ACHN (cell line): ENCODE measurements around the gene MYPOP.
"Not testable (repeated sequence)": the region's sequence is repeated elsewhere in the genome, so short reads cannot be mapped to it uniquely, and the experiment has no call there.

ENCODE experiments used
- DNase-seq: peaks from one replicate; pipeline ENCODE4 v3.0.0-alpha.2; 2015
- in situ Hi-C: cut with HindIII; loops from 2 replicates; pipeline ENCODE4 v1.10.0; 2017; ENCODE audit warnings: low sequenced_read_pairs, low pct_ligation_motif_present, low pct_unique_long_range_greater_than_20kb

MYPOP gene

DNA sequence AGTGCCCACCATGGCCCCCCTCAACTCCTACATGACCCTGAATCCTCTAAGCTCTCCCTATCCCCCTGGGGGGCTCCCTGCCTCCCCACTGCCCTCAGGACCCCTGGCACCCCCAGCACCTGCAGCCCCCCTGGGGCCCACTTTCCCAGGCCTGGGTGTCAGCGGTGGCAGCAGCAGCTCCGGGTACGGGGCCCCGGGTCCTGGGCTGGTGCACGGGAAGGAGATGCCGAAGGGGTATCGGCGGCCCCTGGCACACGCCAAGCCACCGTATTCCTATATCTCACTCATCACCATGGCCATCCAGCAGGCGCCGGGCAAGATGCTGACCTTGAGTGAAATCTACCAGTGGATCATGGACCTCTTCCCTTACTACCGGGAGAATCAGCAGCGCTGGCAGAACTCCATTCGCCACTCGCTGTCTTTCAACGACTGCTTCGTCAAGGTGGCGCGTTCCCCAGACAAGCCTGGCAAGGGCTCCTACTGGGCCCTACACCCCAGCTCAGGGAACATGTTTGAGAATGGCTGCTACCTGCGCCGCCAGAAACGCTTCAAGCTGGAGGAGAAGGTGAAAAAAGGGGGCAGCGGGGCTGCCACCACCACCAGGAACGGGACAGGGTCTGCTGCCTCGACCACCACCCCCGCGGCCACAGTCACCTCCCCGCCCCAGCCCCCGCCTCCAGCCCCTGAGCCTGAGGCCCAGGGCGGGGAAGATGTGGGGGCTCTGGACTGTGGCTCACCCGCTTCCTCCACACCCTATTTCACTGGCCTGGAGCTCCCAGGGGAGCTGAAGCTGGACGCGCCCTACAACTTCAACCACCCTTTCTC is 30.1 kb downstream of the MYPOP start:
- no peak for DNase-seq
- in situ Hi-C loops = no loop called here

DNA sequence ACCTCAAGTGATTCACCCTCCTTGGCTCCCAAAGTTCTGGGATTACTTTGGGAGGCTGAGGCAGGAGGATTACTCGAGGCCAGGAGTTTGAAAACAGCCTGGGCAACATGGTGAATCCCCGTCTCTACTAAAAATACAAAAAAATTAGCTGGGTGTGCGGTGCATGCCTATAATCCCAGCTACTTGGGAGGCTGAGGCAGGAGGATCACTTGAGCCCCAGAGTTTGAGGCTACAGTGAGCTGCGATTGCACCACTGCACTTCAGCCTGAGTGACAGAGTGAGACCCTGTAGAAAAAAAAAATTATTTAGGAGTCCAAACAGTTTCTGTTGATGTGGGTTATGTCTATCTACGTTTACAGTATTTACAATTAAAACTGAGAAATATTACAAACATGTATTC is 31.6 kb downstream of the MYPOP start:
- in situ Hi-C loops = no loop called here

DNA sequence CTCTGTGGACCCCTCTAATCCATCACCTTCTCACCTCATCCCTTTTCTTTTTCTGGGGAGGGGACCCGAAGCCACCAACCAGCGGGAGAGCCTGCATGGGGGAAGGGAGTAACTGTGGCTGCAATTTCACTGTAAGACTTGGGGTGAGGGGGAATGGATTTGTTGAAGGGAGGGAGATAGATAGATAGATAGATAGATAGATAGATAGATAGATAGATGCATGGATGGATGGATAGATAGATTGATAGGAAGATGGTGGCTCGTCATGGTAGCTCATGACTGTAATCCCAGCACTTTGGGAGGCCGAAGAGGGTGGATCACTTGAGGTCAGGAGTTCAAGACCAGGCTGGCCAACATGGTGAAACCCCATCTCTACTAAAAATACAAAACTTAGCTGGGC is 35.2 kb downstream of the MYPOP start:
- in situ Hi-C loops, DNase-seq: not testable (repeated sequence)

More for the DNA sequence above, 31.6 kb downstream of the MYPOP start:
- DNase-seq = no peak

DNA sequence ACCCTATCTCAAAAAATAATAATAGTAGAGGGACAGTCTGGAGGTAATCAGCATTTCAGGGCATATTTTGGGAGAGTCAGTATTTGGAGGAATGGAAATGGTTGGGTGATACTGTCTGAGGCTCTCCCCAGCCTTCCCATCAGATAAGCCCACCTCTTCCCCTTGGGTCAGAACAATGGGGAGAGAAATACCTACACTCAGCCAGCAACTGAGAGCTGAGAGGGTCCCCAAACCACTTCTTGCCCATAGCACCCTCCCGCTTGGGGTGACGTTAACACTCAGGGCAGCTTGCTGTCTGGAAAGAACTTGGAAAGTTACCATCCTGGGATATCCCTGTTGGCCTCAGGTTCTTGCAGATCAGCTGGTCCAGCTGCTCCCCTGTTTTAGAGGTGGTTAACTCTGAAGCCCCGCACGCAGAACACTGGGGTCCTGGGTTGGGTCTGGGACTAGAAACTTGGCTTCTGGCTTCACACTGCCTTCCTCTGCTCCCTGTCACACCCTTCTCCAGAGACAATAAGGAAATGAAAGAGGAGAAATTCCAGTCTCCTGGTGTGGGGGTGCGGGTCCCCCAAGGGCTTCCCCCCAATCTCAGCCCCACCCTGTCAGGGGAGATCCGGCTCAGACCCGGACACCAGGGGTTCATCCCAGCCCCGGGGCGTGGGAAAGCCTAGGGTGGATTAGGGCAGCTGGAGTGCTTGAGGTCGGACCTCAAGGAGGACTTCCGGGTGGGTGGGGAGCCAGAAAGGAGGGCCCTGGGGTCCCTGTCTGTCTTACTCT is 35.8 kb downstream of the MYPOP start:
- no peak for DNase-seq
- in situ Hi-C loops = no loop called here

DNA sequence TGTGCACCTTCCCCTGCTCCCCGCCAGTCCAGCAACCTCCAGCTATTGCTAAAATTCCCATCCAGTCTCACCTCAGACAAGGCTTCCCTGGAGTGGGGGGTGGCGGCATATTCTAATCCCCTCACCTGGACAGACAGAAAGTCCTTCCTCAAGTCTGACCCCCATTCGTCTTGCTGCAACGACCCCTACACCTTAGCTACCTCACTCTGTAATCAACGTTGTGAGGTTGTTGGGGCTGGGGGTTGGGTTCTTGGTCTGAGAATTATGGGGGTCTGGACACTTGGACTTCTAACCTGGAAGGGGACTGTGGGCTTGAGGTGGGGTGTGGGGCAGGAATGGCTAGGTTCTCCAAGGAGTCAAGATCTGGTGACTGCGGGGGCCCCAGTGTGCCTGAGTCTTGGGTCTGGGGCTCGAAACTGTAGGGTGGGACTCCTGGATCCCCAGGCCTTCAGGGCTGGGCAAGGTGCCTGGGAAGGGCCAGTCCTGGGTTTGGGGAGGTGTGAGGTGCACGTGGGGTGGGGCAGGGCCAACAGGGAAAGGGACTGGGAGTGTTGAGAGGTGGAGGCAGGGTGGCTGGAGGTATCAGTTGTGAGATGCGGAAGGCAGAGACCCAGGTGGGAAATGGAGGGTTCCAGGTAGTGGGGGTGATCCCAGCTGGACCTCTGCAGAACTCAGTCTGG is 37.0 kb downstream of the MYPOP start:
- no peak for DNase-seq
- in situ Hi-C loops = no loop called here

GRCh38 chr19:45864629-45865082 is 37.8 kb downstream of the MYPOP start:
- in situ Hi-C loops = no loop called here
- no peak for DNase-seq

DNA sequence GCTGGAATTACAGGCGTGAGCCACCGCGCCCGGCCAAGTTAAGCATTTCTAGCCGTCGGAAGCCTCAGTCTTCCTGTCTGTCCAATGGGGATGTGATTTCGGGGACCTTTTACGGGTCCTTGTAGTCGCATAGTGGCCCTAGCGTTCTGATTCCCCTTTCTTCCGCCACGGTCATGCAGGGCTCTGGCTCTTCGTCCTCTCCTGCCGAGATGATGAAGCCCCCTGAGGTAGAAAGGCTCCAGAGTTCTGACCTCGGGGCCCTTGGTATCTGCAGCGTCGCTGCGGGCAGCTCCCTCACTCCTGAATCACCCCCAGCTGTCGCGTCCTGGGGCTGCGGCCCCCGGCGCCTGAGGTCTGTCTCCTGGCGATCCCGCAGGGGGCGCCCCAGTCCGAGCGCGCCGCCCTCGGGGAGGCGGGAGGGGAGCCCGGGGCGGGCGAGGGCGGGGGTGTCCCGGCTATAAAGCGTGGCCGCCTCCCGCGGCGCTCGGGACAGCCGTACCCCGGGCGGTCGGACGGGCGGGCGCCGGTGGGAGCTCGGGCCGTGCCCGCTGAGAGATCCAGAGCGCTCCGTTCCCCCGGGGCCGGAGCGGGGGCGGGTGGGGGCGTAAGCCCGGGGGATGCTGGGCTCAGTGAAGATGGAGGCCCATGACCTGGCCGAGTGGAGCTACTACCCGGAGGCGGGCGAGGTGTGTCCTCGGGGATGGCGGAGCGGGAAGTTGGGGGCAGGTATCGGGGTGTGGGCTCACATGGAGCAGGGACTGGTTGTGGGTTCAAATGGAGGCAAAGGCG is 38.4 kb downstream of the MYPOP start, which contains the start of gene FOXA3:
TSS of gene FOXA3 (plus strand) at position 487 of the 789 bp plus-strand sequence. CDS start at position 618, 131 bp downstream.
- DNase-seq = peak; percentile 59
- in situ Hi-C loops = no loop called here

GRCh38 chr19:45863335-45863839 is 39.0 kb downstream of the MYPOP start:
- no peak for DNase-seq
- in situ Hi-C loops = no loop called here

DNA sequence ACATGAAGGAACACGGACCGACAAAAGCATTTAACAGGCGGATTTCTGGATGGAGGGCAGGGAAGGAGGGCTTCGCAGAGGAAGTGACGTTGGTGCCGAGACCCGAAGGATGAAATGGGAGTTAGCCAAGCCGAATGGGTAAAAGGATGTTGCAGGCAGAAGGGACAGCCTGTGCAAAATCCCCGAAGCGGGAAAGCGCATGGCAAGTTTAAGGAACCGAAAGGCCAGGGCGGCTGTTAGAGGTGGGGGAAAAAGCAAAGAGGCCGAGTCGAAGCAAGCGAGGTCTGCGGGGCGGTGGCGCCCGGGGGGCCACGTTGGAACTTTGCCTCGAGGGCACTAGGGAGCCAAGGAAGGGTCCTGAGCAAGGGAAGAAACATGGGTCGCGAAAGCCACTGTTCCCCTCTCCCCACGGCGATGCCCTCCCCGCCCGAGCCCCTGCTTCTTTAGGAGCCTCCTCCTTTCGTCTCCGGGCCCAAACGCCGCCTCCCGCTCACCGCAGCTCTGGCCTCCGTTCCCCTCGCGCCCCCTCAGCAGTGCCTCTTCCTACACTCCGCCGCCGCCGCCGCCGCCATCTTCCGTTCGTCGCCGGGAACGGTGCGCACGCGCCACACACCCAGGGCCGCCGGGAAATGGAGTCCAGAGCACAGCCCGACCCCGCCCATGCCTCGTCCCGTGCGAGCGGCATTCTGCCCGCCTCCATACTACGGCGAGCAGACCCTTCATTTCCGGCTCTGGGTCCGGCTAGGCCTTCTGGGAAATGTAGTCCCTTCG is 39.7 kb downstream of the MYPOP start, which contains the start of gene SYMPK:
TSS of gene SYMPK (minus strand) at position 584 of the 771 bp plus-strand sequence. CDS start 8,652 bp downstream, outside the sequence.
- peak; percentile 96 for DNase-seq
- in situ Hi-C loops = no loop called here

GRCh38 chr19:45862271-45862563 is 40.2 kb downstream of the MYPOP start:
- DNase-seq = no peak
- in situ Hi-C loops = no loop called here

GRCh38 chr19:45860359-45861259 is 41.8 kb downstream of the MYPOP start:
- in situ Hi-C loops = no loop called here
- DNase-seq = no peak

GRCh38 chr19:45854167-45854778 is 48.1 kb downstream of the MYPOP start:
- no peak for DNase-seq
- in situ Hi-C loops = no loop called here

GRCh38 chr19:45852983-45853382 is 49.4 kb downstream of the MYPOP start:
- in situ Hi-C loops = no loop called here
- no peak for DNase-seq

DNA sequence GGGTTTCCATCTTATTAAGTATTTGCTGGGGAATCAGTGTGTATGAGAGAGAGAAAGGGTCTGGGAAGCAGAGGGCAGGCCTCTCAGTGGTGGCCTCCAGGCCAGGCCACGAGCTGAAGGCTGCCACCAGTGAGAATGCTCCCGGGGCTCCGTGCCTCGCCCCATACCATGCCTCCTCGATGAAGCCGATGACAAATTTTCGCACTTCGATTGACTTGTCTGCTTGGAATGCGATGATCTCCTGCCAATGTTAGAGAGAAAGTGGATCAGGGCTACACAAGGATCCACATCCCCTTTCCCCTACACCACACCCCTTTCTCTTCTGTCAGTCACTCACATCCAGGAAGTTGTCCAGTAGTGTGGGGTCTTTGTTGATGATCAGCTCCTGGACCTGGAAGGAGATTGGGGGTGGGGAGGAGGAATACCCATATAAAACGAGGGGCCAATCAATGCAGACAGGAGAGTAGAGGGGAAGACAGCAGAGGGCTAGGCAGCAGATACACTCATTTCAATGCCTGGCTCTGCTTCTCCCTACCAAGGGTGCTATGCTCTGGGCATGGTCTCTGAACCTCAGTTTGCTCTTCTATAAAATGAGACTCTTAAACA is 50.2 kb downstream of the MYPOP start:
- no peak for DNase-seq
- in situ Hi-C loops = no loop called here

DNA sequence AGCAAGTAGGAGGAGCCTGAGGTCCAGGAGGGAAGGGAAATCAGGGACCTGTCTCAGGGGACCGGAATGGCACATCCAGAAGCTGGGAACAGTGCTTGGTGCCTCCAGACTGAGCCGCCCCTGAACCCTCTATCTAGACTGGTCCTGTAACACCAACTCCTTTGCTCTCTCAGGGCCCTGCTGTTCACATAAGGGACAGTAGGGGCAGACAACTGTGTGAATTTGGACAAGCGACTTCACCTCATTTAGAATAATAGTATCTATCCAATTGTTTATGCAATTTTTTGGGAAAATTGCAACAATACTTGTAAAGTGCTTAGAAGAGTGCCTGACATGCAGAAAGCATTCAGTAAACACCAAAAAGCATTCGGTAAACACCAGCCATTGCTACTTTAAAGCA is 53.5 kb downstream of the MYPOP start:
- DNase-seq = no peak
- in situ Hi-C loops = no loop called here

DNA sequence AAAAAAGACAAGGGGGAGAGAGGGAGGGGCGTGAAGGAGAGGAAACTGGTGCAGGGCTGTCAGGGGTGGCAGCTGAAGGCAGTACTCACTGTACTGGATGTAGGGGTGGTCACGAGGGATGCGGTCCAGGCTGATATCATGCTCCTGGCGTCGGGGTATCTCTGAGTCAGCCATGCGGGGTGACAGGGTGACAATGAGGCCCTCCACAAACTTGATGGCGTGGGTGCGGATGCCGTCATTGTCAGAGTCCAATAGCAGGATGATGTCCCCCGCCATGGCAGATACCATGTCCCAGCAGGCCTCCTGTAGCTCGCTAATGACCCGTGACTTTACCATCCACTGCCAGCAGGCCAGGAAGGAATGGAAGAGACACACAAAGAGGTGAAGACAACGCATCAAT is 54.8 kb downstream of the MYPOP start:
- no peak for DNase-seq
- in situ Hi-C loops = no loop called here
